ENCODE measurements around the gene ZC3H12A.

DNA sequence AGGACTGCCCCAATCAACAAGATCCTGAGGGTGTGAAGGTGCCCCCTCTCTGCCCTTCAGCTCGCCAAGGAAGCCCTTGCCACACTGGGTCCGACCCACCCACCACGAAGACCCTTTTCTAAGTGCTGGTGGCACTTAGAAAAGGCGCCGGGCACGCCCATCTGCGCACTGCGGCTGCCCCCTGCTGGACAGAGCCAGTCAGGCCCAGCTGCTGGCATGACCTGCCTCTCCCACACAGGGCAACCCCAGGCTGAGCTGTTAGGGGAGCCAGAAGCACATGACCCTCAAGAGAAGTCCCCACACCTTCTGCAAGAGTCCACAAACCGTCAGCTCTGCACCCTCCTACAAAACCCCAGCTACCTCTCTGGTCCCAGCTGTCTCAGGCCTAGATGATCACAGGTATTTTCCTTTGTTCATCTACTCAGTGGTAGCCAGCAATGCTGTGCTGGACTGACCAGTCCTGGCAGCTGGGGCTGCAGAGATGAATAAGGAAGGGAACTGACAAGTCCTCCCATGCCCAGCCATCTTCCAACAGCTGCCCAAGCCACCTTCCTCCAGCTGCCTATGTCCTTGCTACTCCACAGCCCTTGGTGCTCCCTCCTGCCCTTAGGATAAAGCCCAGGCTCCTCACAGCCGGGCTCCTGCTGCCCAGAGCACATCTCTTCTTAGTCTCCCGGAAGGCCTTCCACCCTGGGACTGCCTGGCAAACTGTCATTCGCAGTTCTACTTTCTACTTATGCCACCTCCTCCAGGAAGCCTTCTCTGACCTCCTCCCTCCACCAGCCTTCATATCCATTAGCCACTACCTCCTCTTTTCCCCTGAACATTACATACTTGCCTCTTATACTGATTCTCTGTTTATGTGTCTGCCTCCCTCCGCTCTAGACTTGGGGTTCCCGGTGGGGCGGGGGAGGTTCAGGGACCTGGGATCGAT, 39.8 kb upstream of the ZC3H12A start:
- TF ChIP-seq CEBPB (IDR thresholded peaks at IDR 0.05) (no peak), EGR1 (IDR thresholded peaks at IDR 0.05) (no peak), EP300 (IDR thresholded peaks at IDR 0.05; ENCODE audit: borderline replicate concordance) (no peak), TEAD4 (IDR thresholded peaks at IDR 0.05) (no peak), RAD21 (IDR thresholded peaks at IDR 0.05; ENCODE audit: low read depth) (peak; percentile 91), TAF1 (IDR thresholded peaks at IDR 0.05; ENCODE audit: low read depth) (no peak), NFIC (IDR thresholded peaks at IDR 0.05) (no peak), TCF12 (IDR thresholded peaks at IDR 0.05; ENCODE audit: low read depth) (no peak), YY1 (IDR thresholded peaks at IDR 0.05; ENCODE audit: low read depth) (no peak), CREB1 (IDR thresholded peaks at IDR 0.05; ENCODE audit: low read depth) (no peak)
- TF ChIP-seq, protein P1, sequence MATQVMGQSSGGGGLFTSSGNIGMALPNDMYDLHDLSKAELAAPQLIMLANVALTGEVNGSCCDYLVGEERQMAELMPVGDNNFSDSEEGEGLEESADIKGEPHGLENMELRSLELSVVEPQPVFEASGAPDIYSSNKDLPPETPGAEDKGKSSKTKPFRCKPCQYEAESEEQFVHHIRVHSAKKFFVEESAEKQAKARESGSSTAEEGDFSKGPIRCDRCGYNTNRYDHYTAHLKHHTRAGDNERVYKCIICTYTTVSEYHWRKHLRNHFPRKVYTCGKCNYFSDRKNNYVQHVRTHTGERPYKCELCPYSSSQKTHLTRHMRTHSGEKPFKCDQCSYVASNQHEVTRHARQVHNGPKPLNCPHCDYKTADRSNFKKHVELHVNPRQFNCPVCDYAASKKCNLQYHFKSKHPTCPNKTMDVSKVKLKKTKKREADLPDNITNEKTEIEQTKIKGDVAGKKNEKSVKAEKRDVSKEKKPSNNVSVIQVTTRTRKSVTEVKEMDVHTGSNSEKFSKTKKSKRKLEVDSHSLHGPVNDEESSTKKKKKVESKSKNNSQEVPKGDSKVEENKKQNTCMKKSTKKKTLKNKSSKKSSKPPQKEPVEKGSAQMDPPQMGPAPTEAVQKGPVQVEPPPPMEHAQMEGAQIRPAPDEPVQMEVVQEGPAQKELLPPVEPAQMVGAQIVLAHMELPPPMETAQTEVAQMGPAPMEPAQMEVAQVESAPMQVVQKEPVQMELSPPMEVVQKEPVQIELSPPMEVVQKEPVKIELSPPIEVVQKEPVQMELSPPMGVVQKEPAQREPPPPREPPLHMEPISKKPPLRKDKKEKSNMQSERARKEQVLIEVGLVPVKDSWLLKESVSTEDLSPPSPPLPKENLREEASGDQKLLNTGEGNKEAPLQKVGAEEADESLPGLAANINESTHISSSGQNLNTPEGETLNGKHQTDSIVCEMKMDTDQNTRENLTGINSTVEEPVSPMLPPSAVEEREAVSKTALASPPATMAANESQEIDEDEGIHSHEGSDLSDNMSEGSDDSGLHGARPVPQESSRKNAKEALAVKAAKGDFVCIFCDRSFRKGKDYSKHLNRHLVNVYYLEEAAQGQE (IDR thresholded peaks at IDR 0.05; ENCODE audit: low read depth) = no peak
- TF ChIP-seq, protein P2, sequence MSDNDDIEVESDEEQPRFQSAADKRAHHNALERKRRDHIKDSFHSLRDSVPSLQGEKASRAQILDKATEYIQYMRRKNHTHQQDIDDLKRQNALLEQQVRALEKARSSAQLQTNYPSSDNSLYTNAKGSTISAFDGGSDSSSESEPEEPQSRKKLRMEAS (IDR thresholded peaks at IDR 0.05) = no peak

Data from Ishikawa (cell line).